Activated naive CD4-positive, alpha-beta T cell treated with anti-CD3 and anti-CD28 coated beads, Interleukin-2, amount 10 ng/mL, durations not matched to agents 5 hours and 36 hours (primary cell): ENCODE measurements around the gene SMARCD2. TPM values are rescaled to one million over a fixed set of nuclear protein-coding genes. Genes with fewer than 3 reads are reported as not detected.

Experiments used
- total RNA-seq, 2 experiments: library from RNA; stranded (reverse); gene quantifications; one replicate each; pipeline ENCODE4 v1.2.3, GENCODE V29; 2021

Gene SMARCD2
- 100 to 1,000 TPM; 127 to 128 TPM for total RNA-seq

GRCh38 chr17:63842540-63843386 lies at the start of gene SMARCD2:
Gene SMARCD2 (minus strand): TSS chr17:63842685. CDS start chr17:63842674, 11 bp downstream.

GRCh38 chr17:63881935-63882601 lies 39.6 kb upstream of the SMARCD2 start, which contains the start of gene GH2:
Gene GH2 (minus strand): TSS chr17:63881944. CDS start chr17:63881801, 143 bp downstream.

GRCh38 chr17:63873577-63873976 lies 31.1 kb upstream of the SMARCD2 start, which contains the start of gene CSH2:
Gene CSH2 (minus strand): TSS chr17:63873677. CDS start chr17:63873614, 63 bp downstream.

GRCh38 chr17:63827002-63827800 lies 15.3 kb downstream of the SMARCD2 start, which contains the start of the genes FTSJ3 and PSMC5:
Gene FTSJ3 (minus strand): TSS chr17:63827663. CDS start chr17:63826902, 761 bp downstream.
Gene PSMC5 (plus strand): TSS chr17:63827431. CDS start chr17:63827491, 60 bp downstream.

Other genes with a start within 250 kb of the SMARCD2 start
- 10 to 100 TPM; 20.3 to 22.4 TPM for gene TACO1, start 241.8 kb downstream of the SMARCD2 start, total RNA-seq
- gene MAP3K3, start 220.3 kb downstream of the SMARCD2 start, total RNA-seq: 10 to 100 TPM; 43.0 to 44.6 TPM
- gene LIMD2, start 142.6 kb downstream of the SMARCD2 start, total RNA-seq: 100 to 1,000 TPM; 522 to 536 TPM
- gene STRADA, start 100.9 kb downstream of the SMARCD2 start, total RNA-seq: 10 to 100 TPM; 40.0 to 42.5 TPM
- 10 to 100 TPM; 46.0 to 47.9 TPM for gene CCDC47, start 69.1 kb downstream of the SMARCD2 start, total RNA-seq
- gene DDX42, start 68.5 kb downstream of the SMARCD2 start, total RNA-seq: 100 to 1,000 TPM; 122 to 123 TPM
- 100 to 1,000 TPM; 131 to 137 TPM for gene PSMC5, start 15.3 kb downstream of the SMARCD2 start, total RNA-seq
- gene FTSJ3, start 15.0 kb downstream of the SMARCD2 start, total RNA-seq: 10 to 100 TPM; 42.1 to 44.5 TPM
- not detected for gene CSH2, start 31.0 kb upstream of the SMARCD2 start, total RNA-seq
- gene GH2, start 39.3 kb upstream of the SMARCD2 start, total RNA-seq: not detected
- gene CSH1, start 53.9 kb upstream of the SMARCD2 start, total RNA-seq: not detected
- gene CSHL1, start 68.6 kb upstream of the SMARCD2 start, total RNA-seq: not detected
- not detected for gene GH1, start 76.2 kb upstream of the SMARCD2 start, total RNA-seq
- gene CD79B, start 89.6 kb upstream of the SMARCD2 start, total RNA-seq: 10 to 100 TPM; 37.2 to 38.2 TPM
- under 1 TPM in 1 of 2 experiments, not detected in 1; 0.08 TPM for gene SCN4A, start 130.2 kb upstream of the SMARCD2 start, total RNA-seq
- gene PRR29, start 155.7 kb upstream of the SMARCD2 start, total RNA-seq: 1 to 10 TPM; 1.5 to 2.0 TPM
- gene ICAM2, start 177.9 kb upstream of the SMARCD2 start, total RNA-seq: 100 to 1,000 TPM; 124 to 133 TPM